HCT116 (cell line): Measurements from ENCODE around the gene RCAN2. TPM values are rescaled to one million over a fixed set of nuclear protein-coding genes. Genes with fewer than 3 reads are reported as not detected.

Experiments used
- ATAC-seq: fragments of 200-7000 bp; cut with Tn5 transposase; 2 replicates; pipeline ENCODE4 v1.9.1; 2020; ENCODE audit warnings: mild to moderate bottlenecking, moderate library complexity
- BruUV-seq: library from RNA; stranded (reverse); fragments of 400-500 nt; replicated peaks from 2 replicates; lab custom pipeline; 2021; lab: Mats Ljungman, UMichigan
- CTCF ChIA-PET: fragments of 300-600 bp; sonication (Branson Sonifier 250); formaldehyde crosslinking; loops from one replicate; lab custom pipeline; 2021; ENCODE audit warnings: antibody characterized with exemption; lab: Charles Lee
- POLR2A ChIA-PET: fragments of 300-600, 350-600 bp; sonication (Branson Sonifier 250); formaldehyde crosslinking; loops from one replicate; lab custom pipeline; 2021; ENCODE audit warnings: antibody characterized with exemption; lab: Charles Lee
- RAD21 ChIA-PET, 2 experiments: fragments of 300-600 bp; sonication (Branson Sonifier 250); formaldehyde crosslinking; loops; one replicate each; lab custom pipeline; 2023; ENCODE audit warnings: low total read pairs in 2 of 2; ENCODE audit not compliant: uncharacterized antibody in 2 of 2, unreplicated experiment in 2 of 2, low non-redundant PET in 1 of 2; lab: Charles Lee
- DNase-seq: peaks from one replicate; pipeline ENCODE4 v3.0.0-alpha.2; 2010; ENCODE audit warnings: low read depth, low spot score
- H2AFZ ChIP-seq: fragments of 200-600 bp; shearing (Covaris generic), sonication (generic); 2 replicates; pipeline ENCODE4 v1.6.1; 2017; ENCODE audit warnings: low read depth, mixed run types, mixed read lengths, antibody characterized with exemption, low read length; ENCODE audit not compliant: poor library complexity, severe bottlenecking
- H3K27ac ChIP-seq: 2 replicates; pipeline ENCODE4 v1.5.1; 2012; ENCODE audit warnings: low read depth, low read length
- H3K27me3 ChIP-seq: fragments of 200-600 bp; sonication (generic); 2 replicates; pipeline ENCODE4 v1.6.1; 2016; ENCODE audit warnings: mixed run types, low read length, mixed read lengths; ENCODE audit not compliant: insufficient read depth
- H3K36me3 ChIP-seq, 2 experiments: fragments of 200-500 bp in 1 of 2; fragments of 200-600 bp in 1 of 2; sonication (Bioruptor generic) in 1 of 2; sonication (generic) in 1 of 2; 2 replicates each; pipeline versions ENCODE4 v1.5.1 to v1.6.1; 2014 to 2016; ENCODE audit warnings: low read length in 2 of 2, inconsistent platforms in 1 of 2, mixed read lengths in 1 of 2, mixed run types in 1 of 2; ENCODE audit not compliant: insufficient read depth in 2 of 2, control insufficient read depth in 1 of 2
- H3K4me1 ChIP-seq, 2 experiments: fragments of 200-600 bp in 1 of 2; sonication (generic) in 1 of 2; 2 replicates each; pipeline versions ENCODE4 v1.5.1 to v1.6.1; 2012 to 2017; ENCODE audit warnings: low read length in 2 of 2, inconsistent platforms in 1 of 2, mild to moderate bottlenecking in 1 of 2, mixed read lengths in 1 of 2, mixed run types in 1 of 2, moderate library complexity in 1 of 2; ENCODE audit not compliant: insufficient read depth in 2 of 2, control insufficient read depth in 1 of 2
- H3K4me2 ChIP-seq: fragments of 200-600 bp; sonication (generic); 2 replicates; pipeline ENCODE4 v1.6.1; 2017; ENCODE audit warnings: mixed run types, low read length, mixed read lengths
- H3K4me3 ChIP-seq, 2 experiments: fragments of 200-600 bp in 1 of 2; sonication (generic) in 1 of 2; replicated peaks in 1 of 2; 2 replicates each; pipeline ENCODE4 v1.5.1; 2011 to 2016; ENCODE audit warnings: low read length in 2 of 2, control low read depth in 1 of 2, low read depth in 1 of 2, mild to moderate bottlenecking in 1 of 2, mixed read lengths in 1 of 2, mixed run types in 1 of 2
- H3K79me2 ChIP-seq: fragments of 200-600 bp; sonication (generic); 2 replicates; pipeline ENCODE4 v1.6.1; 2017; ENCODE audit warnings: mild to moderate bottlenecking, mixed run types, low read length, moderate library complexity, mixed read lengths; ENCODE audit not compliant: insufficient read depth
- H3K9ac ChIP-seq: fragments of 200-600 bp; sonication (generic); 2 replicates; pipeline ENCODE4 v1.6.1; 2016; ENCODE audit warnings: low read length, mixed read lengths
- H3K9me2 ChIP-seq: fragments of 200-600 bp; sonication (generic), shearing (Covaris generic); 2 replicates; pipeline ENCODE4 v1.6.1; 2017; ENCODE audit warnings: mixed run types, mild to moderate bottlenecking, moderate library complexity; ENCODE audit not compliant: insufficient read depth
- H3K9me3 ChIP-seq, 2 experiments: fragments of 200-500 bp in 1 of 2; fragments of 200-600 bp in 1 of 2; sonication (Bioruptor generic) in 1 of 2; sonication (generic) in 1 of 2; 2 replicates each; pipeline ENCODE4 v1.6.1; 2014 to 2017; ENCODE audit warnings: low read length in 2 of 2, mixed read lengths in 2 of 2, inconsistent platforms in 1 of 2, low read depth in 1 of 2, mild to moderate bottlenecking in 1 of 2, mixed run types in 1 of 2, moderate library complexity in 1 of 2; ENCODE audit not compliant: control insufficient read depth in 1 of 2, insufficient read depth in 1 of 2
- H4K20me1 ChIP-seq: fragments of 200-600 bp; sonication (generic), shearing (Covaris generic); 2 replicates; pipeline ENCODE4 v1.6.1; 2017; ENCODE audit warnings: mixed run types, mild to moderate bottlenecking, moderate library complexity; ENCODE audit not compliant: insufficient read depth
- CBX3 ChIP-seq: IDR thresholded peaks from 2 replicates; pipeline ENCODE4 v1.6.1; 2012; ENCODE audit warnings: low read depth
- CEBPB ChIP-seq: IDR thresholded peaks from 2 replicates; pipeline ENCODE4 v1.6.1; 2012; ENCODE audit warnings: low read depth
- EGR1 ChIP-seq: IDR thresholded peaks from 2 replicates; pipeline ENCODE4 v1.6.1; 2012; ENCODE audit warnings: low read depth
- ELF1 ChIP-seq: IDR thresholded peaks from 2 replicates; pipeline ENCODE4 v1.6.1; 2012; ENCODE audit warnings: low read depth, borderline replicate concordance
- EZH2phosphoT487 ChIP-seq: fragments of 200-600 bp; IDR thresholded peaks from 2 replicates; pipeline ENCODE4 v1.6.1; 2018; ENCODE audit warnings: antibody characterized with exemption, borderline replicate concordance
- JUND ChIP-seq: IDR thresholded peaks from 2 replicates; pipeline ENCODE4 v1.6.1; 2012
- MAX ChIP-seq: IDR thresholded peaks from 2 replicates; pipeline ENCODE4 v1.6.1; 2012
- POLR2A ChIP-seq: IDR thresholded peaks from 2 replicates; pipeline ENCODE4 v1.7.0; 2011; ENCODE audit warnings: borderline replicate concordance; ENCODE audit not compliant: insufficient read depth, insufficient read length; ENCODE audit errors: extremely low read depth
- RAD21 ChIP-seq: IDR thresholded peaks from 2 replicates; pipeline ENCODE4 v1.6.1; 2012; ENCODE audit warnings: low read depth, mild to moderate bottlenecking
- REST ChIP-seq: IDR thresholded peaks from 2 replicates; pipeline ENCODE4 v1.6.1; 2012; ENCODE audit warnings: low read depth
- SIN3A ChIP-seq: IDR thresholded peaks from 2 replicates; pipeline ENCODE4 v1.6.1; 2012; ENCODE audit warnings: low read depth
- SRF ChIP-seq: IDR thresholded peaks from 2 replicates; pipeline ENCODE4 v1.6.1; 2012; ENCODE audit warnings: low read depth
- TCF7L2 ChIP-seq: IDR thresholded peaks from 2 replicates; pipeline ENCODE4 v1.7.0; 2011; ENCODE audit warnings: borderline replicate concordance, inconsistent platforms; ENCODE audit not compliant: insufficient read depth, insufficient read length; ENCODE audit errors: extremely low read depth
- YY1 ChIP-seq: IDR thresholded peaks from 2 replicates; pipeline ENCODE4 v1.6.1; 2011; ENCODE audit warnings: low read length, low read depth, moderate library complexity, mild to moderate bottlenecking; ENCODE audit not compliant: insufficient replicate concordance; ENCODE audit errors: extremely low read depth
- ZNF274 ChIP-seq: fragments of 200-500 bp; sonication (Bioruptor generic); IDR thresholded peaks from 2 replicates; pipeline ENCODE4 v1.6.1; 2014; ENCODE audit warnings: mild to moderate bottlenecking, low read depth, low read length, inconsistent platforms
- intact Hi-C: fragments of 100-400 bp; cut with micrococcal nuclease; formaldehyde crosslinking; loops from 2 replicates; pipeline ENCODE4 v1.10.0; 2022
- total RNA-seq: library from RNA; stranded (reverse); gene quantifications from one replicate; pipeline ENCODE4 v1.2.1, GENCODE V29; 2021; ENCODE audit not compliant: unreplicated experiment
- TF ChIP-seq, protein P1 (sequence below): IDR thresholded peaks from 2 replicates; pipeline ENCODE4 v1.6.1; 2011; ENCODE audit warnings: mild to moderate bottlenecking, low read length, moderate library complexity; ENCODE audit not compliant: insufficient replicate concordance; ENCODE audit errors: extremely low read depth
- TF ChIP-seq, protein P2 (sequence below), 3 experiments: fragments of 200-600 bp in 1 of 3; sonication (generic) in 1 of 3; IDR thresholded peaks in 2 of 3; conservative IDR thresholded peaks in 1 of 3; 2 replicates each; pipeline ENCODE4 v1.5.1; 2012 to 2017; ENCODE audit warnings: low read depth in 2 of 3, low read length in 2 of 3, antibody characterized with exemption in 1 of 3, borderline replicate concordance in 1 of 3, control low read depth in 1 of 3, mild to moderate bottlenecking in 1 of 3, mixed read lengths in 1 of 3, mixed run types in 1 of 3, moderate library complexity in 1 of 3; ENCODE audit not compliant: insufficient read depth in 1 of 3

Gene RCAN2
- total RNA-seq, 1 experiment from 2014 or later, result 0.57 TPM

GRCh38 chr6:46465294-46466165, 25.7 kb downstream of the RCAN2 start (continued):
- TF ChIP-seq, protein P1, sequence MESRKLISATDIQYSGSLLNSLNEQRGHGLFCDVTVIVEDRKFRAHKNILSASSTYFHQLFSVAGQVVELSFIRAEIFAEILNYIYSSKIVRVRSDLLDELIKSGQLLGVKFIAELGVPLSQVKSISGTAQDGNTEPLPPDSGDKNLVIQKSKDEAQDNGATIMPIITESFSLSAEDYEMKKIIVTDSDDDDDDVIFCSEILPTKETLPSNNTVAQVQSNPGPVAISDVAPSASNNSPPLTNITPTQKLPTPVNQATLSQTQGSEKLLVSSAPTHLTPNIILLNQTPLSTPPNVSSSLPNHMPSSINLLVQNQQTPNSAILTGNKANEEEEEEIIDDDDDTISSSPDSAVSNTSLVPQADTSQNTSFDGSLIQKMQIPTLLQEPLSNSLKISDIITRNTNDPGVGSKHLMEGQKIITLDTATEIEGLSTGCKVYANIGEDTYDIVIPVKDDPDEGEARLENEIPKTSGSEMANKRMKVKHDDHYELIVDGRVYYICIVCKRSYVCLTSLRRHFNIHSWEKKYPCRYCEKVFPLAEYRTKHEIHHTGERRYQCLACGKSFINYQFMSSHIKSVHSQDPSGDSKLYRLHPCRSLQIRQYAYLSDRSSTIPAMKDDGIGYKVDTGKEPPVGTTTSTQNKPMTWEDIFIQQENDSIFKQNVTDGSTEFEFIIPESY, result no peak
- no peak for TF ChIP-seq ELF1
- no peak for TF ChIP-seq CEBPB
- no peak for TF ChIP-seq SRF
- no peak for TF ChIP-seq YY1
- no peak for TF ChIP-seq TCF7L2

DNA sequence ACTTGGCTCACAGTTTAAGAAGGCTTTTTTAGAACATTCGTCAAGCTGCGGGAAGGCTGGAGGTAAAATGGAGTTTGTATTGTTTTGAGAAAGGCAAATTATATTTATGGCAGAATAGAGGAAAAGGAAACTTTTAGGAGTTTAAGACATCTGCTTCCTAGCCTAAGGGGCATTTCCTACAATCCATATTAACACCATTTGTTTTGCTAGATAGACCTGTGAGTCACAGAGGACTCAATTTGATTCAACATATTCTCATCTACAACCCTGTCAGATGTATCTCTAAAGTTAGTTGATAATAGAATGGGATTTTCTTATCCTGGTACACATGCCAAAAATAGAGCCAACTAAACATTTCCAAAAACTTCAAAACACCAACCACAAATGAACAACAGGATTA, 35.0 kb downstream of the RCAN2 start:
- intact Hi-C loops, result loop anchor here (1.0 kb wide), 1 partner anchor 35 kb away; the partner anchor contains the start of gene RCAN2
- BruUV-seq, result no TSS peak
- H3K4me2 ChIP-seq, result no peak overlapping the region
- ChIA-PET CTCF (no interaction called here), RAD21 (no interaction called here), POLR2A (no interaction called here)
- no peak overlapping the region for H2AFZ ChIP-seq
- no peaks in the 10 kb centered on the region for H3K9me2 ChIP-seq
- no peak overlapping the region for H3K4me3 ChIP-seq
- ATAC-seq (no peak), DNase-seq (no peak)
- no peak overlapping the region for H3K9ac ChIP-seq
- no peaks in the 10 kb centered on the region for H4K20me1 ChIP-seq
- no peak overlapping the region for H3K27ac ChIP-seq
- no peaks in the 10 kb centered on the region for H3K4me1 ChIP-seq
- no peaks in the 10 kb centered on the region for H3K79me2 ChIP-seq
- H3K27me3 ChIP-seq, result no peaks in the 10 kb centered on the region
- no peaks in the 10 kb centered on the region for H3K9me3 ChIP-seq
- H3K36me3 ChIP-seq, result no peaks in the 10 kb centered on the region
- TF ChIP-seq MAX (no peak), POLR2A (no peak), REST (no peak), JUND (no peak), ZNF274 (no peak), YY1 (no peak), EZH2phosphoT487 (no peak), ELF1 (no peak), SIN3A (no peak), CBX3 (no peak), RAD21 (no peak), EGR1 (no peak)
- TF ChIP-seq, protein P2, sequence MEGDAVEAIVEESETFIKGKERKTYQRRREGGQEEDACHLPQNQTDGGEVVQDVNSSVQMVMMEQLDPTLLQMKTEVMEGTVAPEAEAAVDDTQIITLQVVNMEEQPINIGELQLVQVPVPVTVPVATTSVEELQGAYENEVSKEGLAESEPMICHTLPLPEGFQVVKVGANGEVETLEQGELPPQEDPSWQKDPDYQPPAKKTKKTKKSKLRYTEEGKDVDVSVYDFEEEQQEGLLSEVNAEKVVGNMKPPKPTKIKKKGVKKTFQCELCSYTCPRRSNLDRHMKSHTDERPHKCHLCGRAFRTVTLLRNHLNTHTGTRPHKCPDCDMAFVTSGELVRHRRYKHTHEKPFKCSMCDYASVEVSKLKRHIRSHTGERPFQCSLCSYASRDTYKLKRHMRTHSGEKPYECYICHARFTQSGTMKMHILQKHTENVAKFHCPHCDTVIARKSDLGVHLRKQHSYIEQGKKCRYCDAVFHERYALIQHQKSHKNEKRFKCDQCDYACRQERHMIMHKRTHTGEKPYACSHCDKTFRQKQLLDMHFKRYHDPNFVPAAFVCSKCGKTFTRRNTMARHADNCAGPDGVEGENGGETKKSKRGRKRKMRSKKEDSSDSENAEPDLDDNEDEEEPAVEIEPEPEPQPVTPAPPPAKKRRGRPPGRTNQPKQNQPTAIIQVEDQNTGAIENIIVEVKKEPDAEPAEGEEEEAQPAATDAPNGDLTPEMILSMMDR (IDR thresholded peaks at IDR 0.05 in 2 of 3, conservative IDR thresholded peaks at IDR 0.05 in 1 of 3; ENCODE audit: borderline replicate concordance in 1 of 3, insufficient read depth in 1 of 3, low read depth in 2 of 3, low read length in 2 of 3), result no peak
